Activated T-cell treated with anti-CD3 and anti-CD28 coated beads for 4 hours (primary cell): ENCODE results near the gene TRIM69.

Experiments used
- DNase-seq: peaks from one replicate; pipeline ENCODE4 v3.0.0-alpha.2; 2020

Gene TRIM69

GRCh38 chr15:44811337-44811736, 75.0 kb downstream of the TRIM69 start:
- DNase-seq: no peak

GRCh38 chr15:44812029-44812517, 75.7 kb downstream of the TRIM69 start:
- DNase-seq: no peak

- no peak for DNase-seq
Observed at GRCh38 chr15:44813231-44813630, 76.9 kb downstream of the TRIM69 start.
